Stimulated activated CD8-positive, alpha-beta memory T cell treated with anti-CD3 and anti-CD28 coated beads, Interleukin-2, amount 100 ng/mL, for 1 hour (primary cell): ENCODE data around the gene MGAT4C.

Experiments used
- DNase-seq, 2 donors: peaks; one replicate each; pipeline ENCODE4 v3.0.0-alpha.2; 2020; ENCODE audit warnings: low read depth in 2 of 2

Gene MGAT4C

DNA sequence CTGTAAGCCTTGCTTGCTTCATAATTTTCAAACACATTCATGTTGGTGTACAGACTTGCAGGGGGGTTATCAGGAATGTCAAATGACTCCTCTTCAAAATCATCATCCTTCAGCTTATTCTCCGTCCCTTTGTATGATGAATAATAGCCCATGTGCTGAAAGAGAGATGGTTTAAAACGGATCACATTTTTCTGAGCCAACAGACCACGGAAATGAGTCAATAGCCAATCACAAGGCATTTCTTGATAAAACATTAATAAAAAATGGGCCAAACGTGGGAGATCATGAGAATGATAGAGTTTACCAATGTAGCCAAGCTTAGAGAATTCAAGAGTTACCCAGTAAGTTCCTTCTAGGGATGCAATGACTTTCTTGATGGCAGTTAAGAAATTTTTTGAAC lies 276.6 kb downstream of the MGAT4C start:
- no peak for DNase-seq

DNA sequence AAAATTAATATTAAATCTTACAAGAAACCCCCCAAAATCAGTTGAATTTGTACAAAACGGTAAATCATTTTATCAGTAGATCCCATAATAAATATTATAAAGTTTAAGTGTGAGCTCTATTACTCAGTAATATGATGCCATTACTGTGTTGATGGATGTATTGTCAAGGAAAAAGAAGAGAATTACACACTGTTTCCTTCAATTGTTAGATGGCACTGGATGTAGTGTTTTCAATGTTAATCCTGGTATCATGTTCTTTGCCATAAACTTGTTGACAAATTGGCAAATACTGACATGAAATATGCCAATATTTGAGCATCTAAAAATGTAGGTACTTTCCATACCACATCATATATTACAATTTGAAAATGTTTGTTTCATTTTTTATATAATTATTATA lies 280.5 kb downstream of the MGAT4C start:
- DNase-seq, result no peak

DNA sequence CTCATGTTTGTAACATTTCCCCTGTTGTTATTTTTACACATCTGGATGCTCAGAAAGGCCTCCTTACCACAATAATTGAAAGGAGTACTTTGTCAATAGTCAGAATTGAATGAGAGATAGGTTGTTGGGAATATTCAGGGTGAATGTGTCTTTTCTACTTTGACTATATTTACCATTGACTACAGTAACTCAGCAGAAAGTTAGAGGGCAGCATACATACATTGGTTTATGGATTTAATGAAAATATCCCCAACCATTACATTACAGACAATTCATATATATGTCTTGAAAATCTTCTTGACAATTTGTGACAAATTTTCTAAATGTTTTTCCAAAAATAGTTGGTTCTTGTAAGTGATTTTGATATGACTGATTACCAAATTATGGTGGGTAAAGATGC lies 284.4 kb downstream of the MGAT4C start:
- DNase-seq, result no peak

DNA sequence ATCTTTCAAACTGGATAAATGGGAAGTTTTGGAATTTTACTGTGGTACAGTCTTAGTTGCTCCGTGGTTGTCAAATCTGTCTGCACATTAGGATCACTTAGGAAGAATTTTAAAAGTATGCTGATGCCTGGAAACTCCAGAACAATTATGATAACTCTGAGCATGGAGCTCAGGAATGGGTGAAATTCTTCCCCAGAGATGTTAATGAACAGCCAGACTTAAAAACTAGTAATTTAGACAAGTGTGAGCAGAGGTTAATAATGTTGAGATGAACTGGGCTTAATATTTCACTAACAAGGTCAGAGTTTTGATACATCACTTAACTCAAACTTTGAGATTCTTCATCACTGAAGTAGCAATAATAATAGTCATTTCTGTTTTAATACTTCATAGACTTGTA lies 287.6 kb downstream of the MGAT4C start:
- DNase-seq, result no peak

DNA sequence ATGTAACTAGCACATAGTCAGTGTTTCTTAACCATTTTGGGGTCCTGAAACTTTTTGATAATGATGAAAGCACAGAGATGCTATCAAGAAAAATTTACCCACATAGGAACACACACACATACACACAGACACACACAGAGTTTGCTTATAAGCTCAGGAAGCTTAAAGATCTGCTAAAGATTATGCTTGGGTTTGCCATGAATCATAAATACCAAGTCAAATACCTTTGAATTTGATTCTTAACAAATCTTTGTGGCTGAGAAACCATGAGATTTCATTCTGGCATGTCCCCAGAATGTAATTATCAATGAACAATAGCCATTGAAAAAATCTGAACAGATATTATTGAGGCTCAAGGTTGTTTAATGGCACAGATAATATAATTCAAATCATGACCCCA lies 292.9 kb downstream of the MGAT4C start:
- no peak for DNase-seq

DNA sequence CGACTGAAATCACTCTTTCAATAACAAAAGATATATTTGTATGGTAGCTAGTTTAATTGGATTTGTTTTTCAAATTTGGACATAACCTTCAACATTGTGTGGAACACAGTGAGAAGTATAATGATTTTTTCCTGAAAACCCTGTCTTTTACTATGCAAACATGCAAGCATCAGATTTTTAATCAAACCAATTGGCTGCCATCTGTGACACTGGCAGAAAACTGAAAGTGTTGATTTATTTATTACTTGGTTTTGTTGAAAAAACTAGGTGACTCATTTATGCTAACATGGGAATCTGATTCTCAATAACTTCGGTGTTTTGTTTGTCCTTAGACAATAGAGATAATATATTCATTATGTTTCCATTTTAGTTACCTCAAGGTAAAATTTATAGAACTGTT lies 300.1 kb downstream of the MGAT4C start:
- DNase-seq, result no peak

DNA sequence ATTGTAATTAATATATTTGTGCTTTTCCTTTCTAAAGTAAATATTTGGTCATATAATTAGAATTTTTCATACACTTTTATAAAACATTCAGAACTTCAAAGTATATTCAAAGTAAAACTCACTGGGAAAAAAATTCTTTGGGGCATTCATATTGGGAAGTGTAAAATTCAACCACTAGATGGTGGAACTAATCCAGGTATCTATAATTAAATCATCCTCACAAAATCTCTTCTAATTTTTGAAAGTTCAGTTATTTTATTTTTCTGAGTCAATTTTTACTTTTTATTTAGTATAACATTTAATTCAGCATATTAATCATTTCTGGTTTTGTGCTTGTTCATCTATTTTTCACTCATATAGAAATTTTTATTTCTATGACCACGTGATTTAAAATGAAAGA lies 301.1 kb downstream of the MGAT4C start:
- DNase-seq, result no peak

DNA sequence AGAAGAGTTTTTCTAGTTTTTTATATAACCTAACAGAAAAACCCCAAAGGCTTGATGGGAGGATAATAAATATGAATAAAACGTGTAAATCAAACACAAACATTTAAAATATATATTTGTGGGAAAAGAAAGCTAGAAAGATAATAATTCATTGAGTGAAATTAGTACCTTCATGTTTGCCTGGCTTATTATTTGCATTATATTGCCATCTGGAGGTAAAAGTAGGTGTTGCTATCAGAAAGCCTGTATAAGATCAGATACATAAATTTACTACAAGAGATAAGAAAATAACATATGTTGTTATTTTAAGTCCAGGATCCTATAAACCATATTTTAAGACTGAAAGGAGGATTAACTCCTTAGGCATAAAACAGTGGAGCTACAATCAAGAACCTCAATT lies 304.4 kb downstream of the MGAT4C start:
- DNase-seq, result no peak

DNA sequence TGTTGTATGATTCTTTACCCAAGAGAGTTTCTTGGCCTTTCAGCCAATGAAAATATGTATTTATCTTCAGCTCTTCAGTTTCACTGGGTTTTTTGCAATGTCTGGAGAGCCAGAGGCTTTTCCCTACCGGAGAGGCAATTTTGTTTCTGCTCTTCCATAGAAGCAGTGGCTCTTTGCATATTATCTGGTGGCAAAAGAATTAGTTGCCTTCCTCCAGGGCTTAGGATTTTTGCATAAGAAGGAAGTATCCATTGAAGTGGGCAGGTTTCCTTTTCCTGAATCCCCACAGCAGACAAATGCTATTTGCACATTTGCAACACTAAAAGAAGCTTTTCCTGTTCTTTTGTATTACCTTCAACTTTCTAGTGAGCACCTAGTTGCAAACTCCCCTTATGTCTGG lies 306.9 kb downstream of the MGAT4C start:
- no peak for DNase-seq

DNA sequence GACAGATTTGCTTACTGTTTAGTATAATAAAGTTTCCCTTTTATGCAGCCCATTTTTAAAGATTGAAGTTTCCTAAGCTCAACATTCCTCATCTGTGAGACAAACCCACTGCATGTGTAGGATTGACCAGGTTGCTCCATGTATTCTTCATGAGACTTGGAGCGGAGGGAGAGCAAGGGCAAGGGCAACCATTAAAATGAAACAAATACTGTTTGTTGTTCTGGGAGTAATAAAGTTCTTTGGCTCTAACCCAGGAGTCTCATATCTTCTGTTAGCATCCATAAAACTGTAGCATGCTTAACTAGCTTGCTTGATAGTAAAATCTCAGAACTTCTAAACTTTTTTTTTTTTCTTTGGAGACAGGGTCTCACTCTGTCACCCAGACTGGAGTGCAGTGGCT lies 307.9 kb downstream of the MGAT4C start:
- no peak for DNase-seq

DNA sequence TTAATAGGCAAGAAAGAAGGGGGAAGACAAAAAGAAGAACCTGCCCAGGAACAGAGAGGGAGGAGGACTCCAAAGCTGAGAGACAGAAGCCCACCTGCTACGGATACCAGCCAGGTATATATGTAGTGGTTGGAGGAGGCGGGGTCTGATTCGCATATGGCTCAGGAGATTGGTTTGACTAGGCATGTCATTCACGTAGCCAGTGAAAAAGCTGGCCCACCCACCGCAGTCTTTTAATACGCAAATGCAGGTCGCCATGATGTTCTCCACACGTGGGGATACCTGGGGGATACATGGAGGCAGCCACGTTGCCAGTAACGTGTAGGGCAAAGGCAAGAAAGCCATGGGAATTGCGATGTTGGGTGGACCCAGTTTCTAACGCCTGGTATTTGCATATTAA lies 308.9 kb downstream of the MGAT4C start:
- DNase-seq, result no peak

DNA sequence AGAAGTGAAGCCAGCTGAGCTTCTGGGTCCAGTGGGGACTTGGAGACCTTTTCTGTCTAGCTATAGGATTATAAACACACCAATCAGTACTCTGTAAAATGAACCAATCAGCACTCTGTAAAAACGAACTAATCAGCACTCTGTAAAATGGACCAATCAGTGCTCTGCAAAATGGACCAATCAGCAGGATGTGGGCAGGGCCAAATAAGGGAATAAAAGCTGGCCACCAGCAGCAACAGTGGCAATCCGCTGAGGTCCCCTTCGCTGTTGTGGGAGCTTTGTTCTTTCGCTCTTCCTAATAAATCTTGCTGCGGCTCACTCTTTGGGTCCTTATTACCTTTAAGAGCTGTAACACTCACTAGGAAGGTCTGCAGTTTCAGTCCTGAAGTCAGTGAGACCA lies 309.8 kb downstream of the MGAT4C start:
- DNase-seq, result no peak

DNA sequence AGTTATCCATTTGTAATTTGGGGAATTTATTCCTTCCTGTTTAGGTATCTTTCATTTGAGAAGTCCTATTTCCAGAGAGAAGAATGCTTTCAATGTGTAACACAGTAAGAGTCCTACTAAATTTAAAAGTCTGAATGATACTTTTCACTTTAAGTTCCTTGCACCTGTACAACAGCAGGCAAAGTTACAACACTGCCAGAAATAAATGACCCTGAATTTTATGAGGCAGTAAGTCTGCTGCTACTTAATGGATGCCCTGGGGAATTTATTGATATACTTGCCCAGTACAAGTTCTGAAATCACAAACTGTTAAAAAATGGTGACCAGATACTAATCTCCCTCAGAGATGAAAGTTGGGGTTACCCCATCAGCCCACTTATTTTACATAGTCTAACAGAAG lies 329.0 kb downstream of the MGAT4C start:
- DNase-seq, result no peak

DNA sequence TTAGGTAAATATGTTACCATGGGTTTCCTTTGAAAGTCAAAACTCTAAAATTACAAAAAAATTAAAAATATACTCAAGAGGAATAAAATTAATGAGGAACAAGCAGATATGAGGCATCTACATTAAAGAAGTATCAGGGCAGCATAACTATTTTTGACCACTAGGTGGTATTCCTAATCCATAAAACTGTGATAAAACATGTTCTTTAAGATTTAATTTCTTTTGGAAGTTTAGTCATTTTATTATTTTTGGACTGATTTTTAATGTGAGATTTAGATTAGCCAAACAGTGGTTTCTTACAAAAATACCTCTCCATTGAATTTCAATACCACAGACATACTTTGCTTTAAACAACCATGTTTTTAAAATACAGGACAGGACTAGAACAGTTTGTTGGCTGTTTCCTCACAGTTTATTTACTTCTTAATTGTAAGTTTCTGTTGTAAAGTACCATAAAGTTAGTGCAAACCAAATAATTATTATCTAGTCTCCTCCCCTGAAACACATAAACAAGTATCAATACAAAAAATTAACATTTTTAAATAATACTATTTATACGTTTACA lies 332.3 kb downstream of the MGAT4C start:
- no peak for DNase-seq

DNA sequence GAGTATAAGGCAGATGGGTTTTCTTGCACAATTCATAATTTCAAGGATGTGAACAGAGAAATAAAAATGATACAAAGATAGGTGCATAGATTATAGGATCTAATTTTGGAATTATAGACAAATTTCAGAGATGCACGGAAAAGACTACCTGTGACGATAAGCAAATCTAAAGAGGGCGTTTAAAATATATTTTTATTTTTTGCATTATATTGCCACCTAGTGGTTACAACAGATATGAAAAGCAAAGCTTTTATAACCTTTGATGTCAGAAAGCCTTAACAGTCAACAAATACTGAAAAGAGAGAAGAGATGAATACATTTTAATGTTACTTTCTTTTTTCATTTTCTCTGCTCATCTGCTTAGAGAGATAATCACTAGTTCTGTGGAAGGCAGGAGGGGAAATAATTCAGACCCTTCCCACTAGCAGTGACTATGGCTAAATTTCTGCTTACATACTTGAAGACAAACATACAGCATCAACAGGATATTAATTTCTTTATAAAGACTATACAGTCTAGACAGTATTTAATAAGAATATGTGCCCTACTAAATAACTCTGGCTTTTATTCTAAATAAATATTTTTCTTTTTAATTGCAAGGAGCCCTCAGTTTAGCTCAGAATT lies 335.8 kb downstream of the MGAT4C start:
- DNase-seq, result no peak
